Spinal cord (tissue), 10 donors: ENCODE data around the gene MGST2. TPM values are rescaled to one million over a fixed set of nuclear protein-coding genes. Genes with fewer than 3 reads are reported as not detected.
A peak's percentile ranks its signal among the peaks of the same experiment; 100 is the strongest.

Source experiments
- DNase-seq, 6 donors: peaks; one replicate each; pipeline versions ENCODE4 v3.0.0 to v3.0.0-alpha.2; 2013 to 2015; ENCODE audit warnings: low spot score in 6 of 6, low read depth in 4 of 6
- H3K27ac ChIP-seq: one replicate; pipeline ENCODE4 v1.5.1; 2013; ENCODE audit warnings: low read depth, low read length, control low read depth
- H3K27me3 ChIP-seq: one replicate; pipeline ENCODE4 v1.6.1; 2013; ENCODE audit warnings: low read length; ENCODE audit not compliant: control insufficient read depth, insufficient read depth
- H3K36me3 ChIP-seq: one replicate; pipeline ENCODE4 v1.6.1; 2013; ENCODE audit warnings: low read length; ENCODE audit not compliant: control insufficient read depth, insufficient read depth
- H3K4me1 ChIP-seq: one replicate; pipeline ENCODE4 v1.6.1; 2013; ENCODE audit warnings: low read length; ENCODE audit not compliant: control insufficient read depth, insufficient read depth
- H3K4me3 ChIP-seq: one replicate; pipeline ENCODE4 v1.5.1; 2013; ENCODE audit warnings: low read depth, low read length, control low read depth
- H3K9me3 ChIP-seq: one replicate; pipeline ENCODE4 v1.6.1; 2013; ENCODE audit warnings: low read length; ENCODE audit not compliant: control insufficient read depth, insufficient read depth
- WGBS: methylation state at CpG from one replicate; pipeline ENCODE4 v1.1.5; 2013; ENCODE audit warnings: missing lambda C conversion rate; ENCODE audit not compliant: insufficient coverage; 5-methylcytosine and 5-hydroxymethylcytosine counted together
- polyA plus RNA-seq, 2 donors: library from polyadenylated mRNA; unstranded; fragments of 120-200 nt; gene quantifications; one replicate each; pipeline ENCODE4 v1.2.1, GENCODE V29; 2013; ENCODE audit not compliant: insufficient read length in 2 of 2
- total RNA-seq, 2 donors: library from RNA; depleted of rRNA in 1 of 2; stranded (reverse); fragments of 120-200 nt in 1 of 2; fragments of >200 nt in 1 of 2; gene quantifications; one replicate each; pipeline versions ENCODE4 v1.2.3 to v1.2.4, GENCODE V29; 2013 to 2014
- donor health status: healthy.

MGST2 gene
- total and polyA plus RNA-seq, 4 donors, result 19.3 to 59.4 (median 25.0) TPM

- H3K36me3 ChIP-seq, result no peaks in the 10 kb centered on the region
- no peak overlapping the region for H3K27ac ChIP-seq
- no peak overlapping the region for H3K4me3 ChIP-seq
- H3K4me1 ChIP-seq, result no peaks in the 10 kb centered on the region
- DNase-seq, result no peak
- 100% methylated on average over 1 of the region's 2 CpGs for WGBS
- no peaks in the 10 kb centered on the region for H3K27me3 ChIP-seq
- H3K9me3 ChIP-seq, result no peaks in the 10 kb centered on the region
Measured at GRCh38 chr4:139641218-139641617, 24.4 kb upstream of the MGST2 start.

GRCh38 chr4:139642364-139642763, 23.3 kb upstream of the MGST2 start:
- H3K36me3 ChIP-seq, result no peaks in the 10 kb centered on the region
- no peaks in the 10 kb centered on the region for H3K27me3 ChIP-seq
- no peak for DNase-seq
- H3K27ac ChIP-seq, result no peak overlapping the region
- H3K4me1 ChIP-seq, result no peaks in the 10 kb centered on the region
- H3K9me3 ChIP-seq, result no peaks in the 10 kb centered on the region
- H3K4me3 ChIP-seq, result no peak overlapping the region
- WGBS, result 85% methylated on average over 2 of the region's 2 CpGs

GRCh38 chr4:139643042-139643895, 22.4 kb upstream of the MGST2 start:
- DNase-seq, result no peak
- Histone ChIP-seq H3K27me3 (no peaks in the 10 kb centered on the region), H3K4me1 (no peaks in the 10 kb centered on the region), H3K9me3 (no peaks in the 10 kb centered on the region), H3K36me3 (no peaks in the 10 kb centered on the region), H3K4me3 (no peak overlapping the region), H3K27ac (no peak overlapping the region)
- WGBS, result 82% methylated on average over 7 of the region's 11 CpGs

DNA sequence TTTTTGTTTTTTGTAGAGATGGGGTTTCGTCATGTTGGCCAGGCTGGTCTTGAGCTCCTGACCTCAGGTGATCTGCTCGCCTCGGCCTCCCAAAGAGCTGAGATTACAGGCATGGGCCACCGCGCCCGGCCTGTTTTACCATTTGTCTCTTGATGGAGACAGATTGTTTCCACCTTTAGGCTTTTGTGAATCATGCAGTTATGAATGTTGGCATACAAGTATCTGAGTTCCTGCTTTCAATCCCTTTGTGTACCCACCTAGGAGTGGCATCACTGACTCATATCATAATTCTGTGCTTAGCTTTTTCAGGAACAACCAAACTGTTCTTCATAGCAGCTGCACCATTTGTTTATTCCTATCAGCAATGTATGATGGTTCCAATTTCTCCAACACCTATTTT, 20.2 kb upstream of the MGST2 start:
- 100% methylated on average over 1 of the region's 6 CpGs for WGBS
- DNase-seq, result no peak

DNA sequence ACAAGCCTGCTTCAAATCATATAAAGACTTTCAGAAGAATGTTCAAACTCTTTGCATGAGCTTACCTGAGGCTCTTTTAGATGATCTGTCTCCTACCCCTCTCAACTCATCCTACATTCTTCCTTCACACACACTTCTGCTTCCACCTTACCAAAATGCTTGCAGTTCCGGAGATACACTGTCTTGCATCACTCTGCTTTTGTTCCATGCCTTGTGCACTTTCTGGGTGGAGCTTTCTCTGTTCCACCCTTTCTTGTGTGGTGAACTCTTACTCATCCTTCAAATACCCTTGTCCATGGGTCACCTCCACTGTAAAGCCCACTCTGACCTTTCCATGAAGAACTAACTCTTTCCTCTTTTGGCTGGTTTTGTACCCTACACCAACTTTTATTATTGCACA, 18.4 kb upstream of the MGST2 start:
- Histone ChIP-seq H3K36me3 (no peaks in the 10 kb centered on the region), H3K27me3 (no peaks in the 10 kb centered on the region), H3K4me1 (peaks cover 5% of the 10 kb centered on the region), H3K27ac (no peak overlapping the region), H3K4me3 (no peak overlapping the region), H3K9me3 (no peaks in the 10 kb centered on the region)
- WGBS, result 92% methylated on average over 1 of the region's 1 CpG
- no peak for DNase-seq

More for the DNA sequence above, 20.2 kb upstream of the MGST2 start:
- no peaks in the 10 kb centered on the region for H3K9me3 ChIP-seq
- H3K4me1 ChIP-seq, result no peaks in the 10 kb centered on the region
- H3K27ac ChIP-seq, result no peak overlapping the region
- no peak overlapping the region for H3K4me3 ChIP-seq
- no peaks in the 10 kb centered on the region for H3K27me3 ChIP-seq
- no peaks in the 10 kb centered on the region for H3K36me3 ChIP-seq

- Histone ChIP-seq H3K36me3 (no peaks in the 10 kb centered on the region), H3K27ac (no peak overlapping the region)
- WGBS, result 100% methylated on average over 1 of the region's 1 CpG
Measured at GRCh38 chr4:139647952-139648351, 17.7 kb upstream of the MGST2 start.

GRCh38 chr4:139651282-139652194, 14.1 kb upstream of the MGST2 start:
- Histone ChIP-seq H3K4me1 (peaks cover 5% of the 10 kb centered on the region), H3K36me3 (no peaks in the 10 kb centered on the region), H3K27ac (peak overlapping the region; percentile 29), H3K4me3 (peak overlapping the region; percentile 14), H3K27me3 (no peaks in the 10 kb centered on the region), H3K9me3 (no peaks in the 10 kb centered on the region)
- peak; percentile 74 to 97 (median 85) for DNase-seq
- no CpG with 5 or more reads among the region's 13 CpGs for WGBS

More at GRCh38 chr4:139647952-139648351, 17.7 kb upstream of the MGST2 start:
- peaks cover 5% of the 10 kb centered on the region for H3K4me1 ChIP-seq
- H3K4me3 ChIP-seq, result no peak overlapping the region
- DNase-seq, result no peak
- no peaks in the 10 kb centered on the region for H3K9me3 ChIP-seq
- no peaks in the 10 kb centered on the region for H3K27me3 ChIP-seq

DNA sequence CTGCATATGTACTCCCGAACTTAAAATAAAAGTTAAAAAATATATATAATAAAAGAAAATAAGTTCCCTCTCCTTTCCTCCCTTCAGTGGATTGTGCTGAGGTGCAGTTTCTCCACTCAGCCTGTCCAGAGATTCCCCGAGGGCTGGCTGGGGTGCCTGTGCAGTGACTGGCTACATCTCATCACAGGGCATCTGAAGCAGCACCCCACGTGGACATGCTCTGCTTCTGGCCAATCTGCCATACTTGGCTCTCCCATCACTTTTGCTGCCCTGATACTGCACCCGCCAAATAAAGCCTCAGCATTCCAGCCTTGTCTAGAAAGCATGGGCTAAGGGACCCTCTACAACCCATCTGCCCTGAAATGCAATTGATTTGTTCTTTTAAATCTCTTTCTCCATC, 11.1 kb upstream of the MGST2 start:
- peaks cover 2% of the 10 kb centered on the region for H3K27me3 ChIP-seq
- no peak overlapping the region for H3K27ac ChIP-seq
- 73% methylated on average over 3 of the region's 4 CpGs for WGBS
- H3K36me3 ChIP-seq, result no peaks in the 10 kb centered on the region
- no peak overlapping the region for H3K4me3 ChIP-seq
- no peaks in the 10 kb centered on the region for H3K9me3 ChIP-seq
- no peak for DNase-seq
- peaks cover 18% of the 10 kb centered on the region for H3K4me1 ChIP-seq

- H3K27me3 ChIP-seq, result peaks cover 2% of the 10 kb centered on the region
- H3K4me3 ChIP-seq, result no peak overlapping the region
- no peaks in the 10 kb centered on the region for H3K9me3 ChIP-seq
- H3K27ac ChIP-seq, result no peak overlapping the region
- no peaks in the 10 kb centered on the region for H3K36me3 ChIP-seq
- 24% methylated on average over 2 of the region's 3 CpGs for WGBS
- peak in 2 of 6 donors; percentile 66 to 77 for DNase-seq
- peaks cover 18% of the 10 kb centered on the region for H3K4me1 ChIP-seq
Measured at GRCh38 chr4:139655116-139655515, 10.5 kb upstream of the MGST2 start.
